Measurements from ENCODE around the gene PROM1.

GRCh38 chr4:16050669-16051068 lies 33.2 kb downstream of the PROM1 start:
- TF ChIP-seq CTCF (IDR thresholded peaks at IDR 0.05) (no peak), POLR2A (IDR thresholded peaks at IDR 0.05) (no peak), POLR2AphosphoS5 (IDR thresholded peaks at IDR 0.05) (no peak), EP300 (IDR thresholded peaks at IDR 0.05) (no peak)
